ENCODE data around the gene FSIP1. TPM values are rescaled to one million over a fixed set of nuclear protein-coding genes. Genes with fewer than 3 reads are reported as not detected.

Gene FSIP1
- polyA plus RNA-seq, 2 of the 4 experiments (the other 2 are of a cell fraction): 0.71 to 0.93 TPM

DNA sequence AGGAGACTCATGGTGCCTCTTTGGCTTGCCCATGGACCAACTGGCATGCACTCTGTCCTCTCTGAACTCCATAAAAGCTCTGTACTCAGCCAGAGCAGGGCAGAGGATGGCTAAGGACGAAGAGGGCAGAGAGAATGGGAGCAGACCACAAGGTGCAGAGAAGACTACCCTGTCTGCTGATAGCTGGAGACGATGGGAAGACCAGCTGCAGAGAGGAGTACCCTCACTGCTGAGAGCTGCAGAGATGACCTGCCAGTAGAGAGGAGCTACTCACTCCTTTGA is 136.7 kb downstream of the FSIP1 start:
- ATAC-seq (no peak), FAIRE-seq (no peak), DNase-seq (ENCODE audit: low read depth in 1 of 2, low spot score in 1 of 2) (no peak)
- 75% methylated on average over 2 of the region's 2 CpGs for WGBS (ENCODE audit: missing lambda C conversion rate)
- Histone ChIP-seq H3K4me3 (no peak overlapping the region), H3K4me1 (peaks cover 16% of the 10 kb centered on the region), H3K9me3 (no peaks in the 10 kb centered on the region), H3K27ac (no peak overlapping the region), H3K4me2 (no peak overlapping the region)
- no peak for TF ChIP-seq EHMT2 (IDR thresholded peaks at IDR 0.05; ENCODE audit: low read depth)
- no peak for TF ChIP-seq POLR2AphosphoS2 (conservative IDR thresholded peaks at IDR 0.05; ENCODE audit: low read length)
- no peak for TF ChIP-seq RFX5 (IDR thresholded peaks at IDR 0.05)
- TF ChIP-seq PHF8 (IDR thresholded peaks at IDR 0.05; ENCODE audit: borderline replicate concordance, low read depth): no peak
- no peak for TF ChIP-seq CHD4 (IDR thresholded peaks at IDR 0.05; ENCODE audit: borderline replicate concordance)
- TF ChIP-seq, protein P1, sequence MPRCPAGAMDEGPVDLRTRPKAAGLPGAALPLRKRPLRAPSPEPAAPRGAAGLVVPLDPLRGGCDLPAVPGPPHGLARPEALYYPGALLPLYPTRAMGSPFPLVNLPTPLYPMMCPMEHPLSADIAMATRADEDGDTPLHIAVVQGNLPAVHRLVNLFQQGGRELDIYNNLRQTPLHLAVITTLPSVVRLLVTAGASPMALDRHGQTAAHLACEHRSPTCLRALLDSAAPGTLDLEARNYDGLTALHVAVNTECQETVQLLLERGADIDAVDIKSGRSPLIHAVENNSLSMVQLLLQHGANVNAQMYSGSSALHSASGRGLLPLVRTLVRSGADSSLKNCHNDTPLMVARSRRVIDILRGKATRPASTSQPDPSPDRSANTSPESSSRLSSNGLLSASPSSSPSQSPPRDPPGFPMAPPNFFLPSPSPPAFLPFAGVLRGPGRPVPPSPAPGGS (IDR thresholded peaks at IDR 0.05): no peak
- TF ChIP-seq HOXA7 (CRISPR knock-in tag; IDR thresholded peaks at IDR 0.05): no peak
- TF ChIP-seq NPAS2 (CRISPR knock-in tag; IDR thresholded peaks at IDR 0.05; ENCODE audit: borderline replicate concordance): no peak
- no peak for TF ChIP-seq JUNB (IDR thresholded peaks at IDR 0.05)
- TF ChIP-seq GATA3 (IDR thresholded peaks at IDR 0.05; ENCODE audit: borderline replicate concordance): no peak
- TF ChIP-seq, protein P2, sequence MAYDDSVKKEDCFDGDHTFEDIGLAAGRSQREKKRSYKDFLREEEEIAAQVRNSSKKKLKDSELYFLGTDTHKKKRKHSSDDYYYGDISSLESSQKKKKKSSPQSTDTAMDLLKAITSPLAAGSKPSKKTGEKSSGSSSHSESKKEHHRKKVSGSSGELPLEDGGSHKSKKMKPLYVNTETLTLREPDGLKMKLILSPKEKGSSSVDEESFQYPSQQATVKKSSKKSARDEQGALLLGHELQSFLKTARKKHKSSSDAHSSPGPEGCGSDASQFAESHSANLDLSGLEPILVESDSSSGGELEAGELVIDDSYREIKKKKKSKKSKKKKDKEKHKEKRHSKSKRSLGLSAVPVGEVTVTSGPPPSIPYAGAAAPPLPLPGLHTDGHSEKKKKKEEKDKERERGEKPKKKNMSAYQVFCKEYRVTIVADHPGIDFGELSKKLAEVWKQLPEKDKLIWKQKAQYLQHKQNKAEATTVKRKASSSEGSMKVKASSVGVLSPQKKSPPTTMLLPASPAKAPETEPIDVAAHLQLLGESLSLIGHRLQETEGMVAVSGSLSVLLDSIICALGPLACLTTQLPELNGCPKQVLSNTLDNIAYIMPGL (CRISPR knock-in tag; IDR thresholded peaks at IDR 0.05; ENCODE audit: borderline replicate concordance): no peak
- TF ChIP-seq, protein P3, sequence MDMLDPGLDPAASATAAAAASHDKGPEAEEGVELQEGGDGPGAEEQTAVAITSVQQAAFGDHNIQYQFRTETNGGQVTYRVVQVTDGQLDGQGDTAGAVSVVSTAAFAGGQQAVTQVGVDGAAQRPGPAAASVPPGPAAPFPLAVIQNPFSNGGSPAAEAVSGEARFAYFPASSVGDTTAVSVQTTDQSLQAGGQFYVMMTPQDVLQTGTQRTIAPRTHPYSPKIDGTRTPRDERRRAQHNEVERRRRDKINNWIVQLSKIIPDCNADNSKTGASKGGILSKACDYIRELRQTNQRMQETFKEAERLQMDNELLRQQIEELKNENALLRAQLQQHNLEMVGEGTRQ (IDR thresholded peaks at IDR 0.05): no peak
- no peak for TF ChIP-seq NFE2L2 (conservative IDR thresholded peaks at IDR 0.05; ENCODE audit: low read length)
- ChIA-PET POLR2A (no interaction called here), CTCF (interaction anchor here (1.2 to 1.3 kb wide), 2 partner anchors 17 to 946 kb away, joined by 3 read pairs; no protein-coding TSS in a partner anchor)

DNA sequence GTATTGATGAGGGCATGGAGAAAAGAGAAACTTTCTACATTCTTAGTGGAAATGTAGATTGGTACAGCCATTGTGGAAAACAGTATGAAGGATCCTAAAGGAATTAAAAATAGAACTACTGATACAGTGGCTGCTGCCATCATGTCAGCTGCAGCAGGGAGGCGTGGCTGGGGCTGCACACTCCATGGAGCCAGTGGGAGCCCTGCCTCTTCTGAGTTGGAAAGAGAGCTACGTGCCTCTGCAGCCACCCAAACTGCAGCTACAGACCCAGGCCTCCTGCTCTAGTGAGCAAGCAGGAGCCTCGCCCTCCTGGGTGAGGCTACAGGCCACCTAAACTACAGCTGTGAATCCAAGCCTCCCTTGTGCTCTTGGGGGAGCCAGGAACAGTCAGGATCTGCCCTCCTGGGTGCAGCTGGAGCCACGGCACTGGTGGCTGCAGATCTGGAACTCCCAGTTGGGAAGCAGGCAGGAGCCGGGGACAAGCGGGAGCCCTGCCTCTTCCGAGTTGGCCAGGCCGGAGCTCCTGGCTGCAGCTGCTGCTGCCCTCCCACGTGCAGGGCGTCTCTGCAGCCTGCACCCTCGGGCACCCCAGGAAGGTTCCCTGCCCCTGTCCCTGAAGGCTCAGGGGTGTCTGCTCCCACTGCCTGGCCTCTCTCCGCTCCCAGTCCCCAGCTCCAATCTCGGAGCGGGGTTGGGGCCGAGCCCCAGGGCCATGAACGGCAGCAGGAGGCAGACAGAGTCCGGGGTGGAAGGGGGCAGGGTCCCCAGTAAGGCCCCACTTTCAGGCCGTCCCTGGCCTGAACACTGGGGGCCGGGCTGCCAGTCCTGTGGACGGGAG is 137.3 kb downstream of the FSIP1 start:
- Histone ChIP-seq H3K4me3 (no peak overlapping the region), H3K4me1 (peaks cover 16% of the 10 kb centered on the region), H3K9me3 (no peaks in the 10 kb centered on the region), H3K27ac (no peak overlapping the region), H3K4me2 (no peak overlapping the region)
- TF ChIP-seq POLR2AphosphoS2 (conservative IDR thresholded peaks at IDR 0.05; ENCODE audit: low read length): no peak
- TF ChIP-seq PHF8 (IDR thresholded peaks at IDR 0.05; ENCODE audit: borderline replicate concordance, low read depth): no peak
- TF ChIP-seq SREBF2 (IDR thresholded peaks at IDR 0.05): no peak
- no peak for TF ChIP-seq FOSL2 (IDR thresholded peaks at IDR 0.05)
- TF ChIP-seq FOSL2 (CRISPR knock-in tag; IDR thresholded peaks at IDR 0.05): no peak
- no peak for TF ChIP-seq ZNF302 (CRISPR knock-in tag; IDR thresholded peaks at IDR 0.05)
- TF ChIP-seq HDAC2 (IDR thresholded peaks at IDR 0.05): no peak
- no peak for TF ChIP-seq RCOR1 (IDR thresholded peaks at IDR 0.05; ENCODE audit: low read depth, low read length)
- no peak for TF ChIP-seq KDM5A (IDR thresholded peaks at IDR 0.05)
- no peak for TF ChIP-seq CHD2 (IDR thresholded peaks at IDR 0.05; ENCODE audit: low read length, partially characterized antibody)
- TF ChIP-seq POLR2A (IDR thresholded peaks at IDR 0.05; ENCODE audit: low read length): no peak
- no peak for TF ChIP-seq HOXB5 (CRISPR knock-in tag; IDR thresholded peaks at IDR 0.05)
- TF ChIP-seq, protein P4, sequence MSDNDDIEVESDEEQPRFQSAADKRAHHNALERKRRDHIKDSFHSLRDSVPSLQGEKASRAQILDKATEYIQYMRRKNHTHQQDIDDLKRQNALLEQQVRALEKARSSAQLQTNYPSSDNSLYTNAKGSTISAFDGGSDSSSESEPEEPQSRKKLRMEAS (IDR thresholded peaks at IDR 0.05): no peak
- TF ChIP-seq RFX5 (IDR thresholded peaks at IDR 0.05): no peak
- DNase-seq (ENCODE audit: low read depth in 1 of 2, low spot score in 1 of 2) (no peak), FAIRE-seq (no peak), ATAC-seq (no peak)
- ChIA-PET CTCF (interaction anchor here (0.7 to 1.3 kb wide), 4 partner anchors 16 to 945 kb away, joined by 3 to 6 read pairs (median 4); no protein-coding TSS in a partner anchor), POLR2A (no interaction called here)
- 78% methylated on average over 5 of the region's 20 CpGs for WGBS (ENCODE audit: missing lambda C conversion rate)
